ENCODE data around the gene OLA1. TPM values are rescaled to one million over a fixed set of nuclear protein-coding genes. Genes with fewer than 3 reads are reported as not detected.

Gene OLA1
- total RNA-seq, 1 donor from 2014 or later = 118 TPM

- no peak overlapping the region for H3K27ac Mint-ChIP-seq
- TF ChIP-seq CTCF (IDR thresholded peaks at IDR 0.05; ENCODE audit: unreplicated experiment) = no peak
- H3K4me1 Mint-ChIP-seq (ENCODE audit: low read depth) = peaks cover 3% of the 10 kb centered on the region
- H3K9me3 Mint-ChIP-seq (ENCODE audit: low read depth) = no peaks in the 10 kb centered on the region
- H3K36me3 Mint-ChIP-seq (ENCODE audit: insufficient read depth) = peaks cover 14% of the 10 kb centered on the region
- H3K27me3 Mint-ChIP-seq = no peaks in the 10 kb centered on the region
- H3K4me3 Mint-ChIP-seq (ENCODE audit: low read depth) = no peak overlapping the region
- no peak for DNase-seq (ENCODE audit: low spot score, unreplicated experiment)
These were observed 8.2 kb downstream of the OLA1 start for GRCh38 chr2:174240097-174240496.

- Mint-ChIP-seq H3K27ac (no peak overlapping the region), H3K36me3 (ENCODE audit: insufficient read depth) (peaks cover 3% of the 10 kb centered on the region), H3K27me3 (no peaks in the 10 kb centered on the region), H3K4me3 (ENCODE audit: low read depth) (no peak overlapping the region), H3K4me1 (ENCODE audit: low read depth) (peaks cover 1% of the 10 kb centered on the region), H3K9me3 (ENCODE audit: low read depth) (no peaks in the 10 kb centered on the region)
- no peak for DNase-seq (ENCODE audit: low spot score, unreplicated experiment)
- no peak for TF ChIP-seq CTCF (IDR thresholded peaks at IDR 0.05; ENCODE audit: unreplicated experiment)
These were observed 11.9 kb downstream of the OLA1 start for GRCh38 chr2:174236429-174236828.

- no peak overlapping the region for H3K4me3 Mint-ChIP-seq (ENCODE audit: low read depth)
- TF ChIP-seq CTCF (IDR thresholded peaks at IDR 0.05; ENCODE audit: unreplicated experiment) = no peak
- no peak overlapping the region for H3K27ac Mint-ChIP-seq
- peaks cover 1% of the 10 kb centered on the region for H3K36me3 Mint-ChIP-seq (ENCODE audit: insufficient read depth)
- no peaks in the 10 kb centered on the region for H3K9me3 Mint-ChIP-seq (ENCODE audit: low read depth)
- no peak for DNase-seq (ENCODE audit: low spot score, unreplicated experiment)
- no peaks in the 10 kb centered on the region for H3K27me3 Mint-ChIP-seq
- H3K4me1 Mint-ChIP-seq (ENCODE audit: low read depth) = peaks cover 1% of the 10 kb centered on the region
These were observed 12.7 kb downstream of the OLA1 start for GRCh38 chr2:174235680-174236079.

- no peak overlapping the region for H3K4me3 Mint-ChIP-seq (ENCODE audit: low read depth)
- no peak for TF ChIP-seq CTCF (IDR thresholded peaks at IDR 0.05; ENCODE audit: unreplicated experiment)
- no peaks in the 10 kb centered on the region for H3K9me3 Mint-ChIP-seq (ENCODE audit: low read depth)
- H3K4me1 Mint-ChIP-seq (ENCODE audit: low read depth) = peaks cover 4% of the 10 kb centered on the region
- H3K27me3 Mint-ChIP-seq = no peaks in the 10 kb centered on the region
- DNase-seq (ENCODE audit: low spot score, unreplicated experiment) = no peak
- H3K36me3 Mint-ChIP-seq (ENCODE audit: insufficient read depth) = peaks cover 4% of the 10 kb centered on the region
- H3K27ac Mint-ChIP-seq = no peak overlapping the region
These were observed 14.5 kb downstream of the OLA1 start for GRCh38 chr2:174233771-174234275.

- Mint-ChIP-seq H3K9me3 (ENCODE audit: low read depth) (no peaks in the 10 kb centered on the region), H3K27me3 (no peaks in the 10 kb centered on the region), H3K4me1 (ENCODE audit: low read depth) (peaks cover 6% of the 10 kb centered on the region), H3K4me3 (ENCODE audit: low read depth) (no peak overlapping the region), H3K36me3 (ENCODE audit: insufficient read depth) (peaks cover 19% of the 10 kb centered on the region), H3K27ac (no peak overlapping the region)
- no peak for DNase-seq (ENCODE audit: low spot score, unreplicated experiment)
- no peak for TF ChIP-seq CTCF (IDR thresholded peaks at IDR 0.05; ENCODE audit: unreplicated experiment)
These were observed 20.6 kb downstream of the OLA1 start for GRCh38 chr2:174227748-174228147.
